ENCODE results near the gene FOXN4.

DNA sequence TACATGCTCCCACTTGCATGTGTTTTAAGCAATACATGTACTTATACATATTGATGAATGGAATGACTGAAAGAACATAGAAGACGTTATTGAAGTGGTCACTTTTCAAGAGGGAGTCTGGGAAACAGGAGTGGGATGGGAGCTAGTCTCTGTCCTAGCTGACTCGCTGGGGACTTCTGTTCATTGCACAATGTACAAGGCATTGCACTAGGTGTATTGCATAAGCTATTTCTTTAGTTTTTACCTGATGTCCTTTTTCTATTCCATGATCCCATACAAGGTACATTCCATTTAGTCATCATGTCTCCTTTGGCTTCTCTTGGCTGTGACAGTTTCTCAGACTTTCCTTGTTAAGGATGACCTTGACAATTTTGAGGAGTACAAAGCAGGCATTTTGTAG is 34.6 kb upstream of the FOXN4 start:
- TF ChIP-seq, protein P1, sequence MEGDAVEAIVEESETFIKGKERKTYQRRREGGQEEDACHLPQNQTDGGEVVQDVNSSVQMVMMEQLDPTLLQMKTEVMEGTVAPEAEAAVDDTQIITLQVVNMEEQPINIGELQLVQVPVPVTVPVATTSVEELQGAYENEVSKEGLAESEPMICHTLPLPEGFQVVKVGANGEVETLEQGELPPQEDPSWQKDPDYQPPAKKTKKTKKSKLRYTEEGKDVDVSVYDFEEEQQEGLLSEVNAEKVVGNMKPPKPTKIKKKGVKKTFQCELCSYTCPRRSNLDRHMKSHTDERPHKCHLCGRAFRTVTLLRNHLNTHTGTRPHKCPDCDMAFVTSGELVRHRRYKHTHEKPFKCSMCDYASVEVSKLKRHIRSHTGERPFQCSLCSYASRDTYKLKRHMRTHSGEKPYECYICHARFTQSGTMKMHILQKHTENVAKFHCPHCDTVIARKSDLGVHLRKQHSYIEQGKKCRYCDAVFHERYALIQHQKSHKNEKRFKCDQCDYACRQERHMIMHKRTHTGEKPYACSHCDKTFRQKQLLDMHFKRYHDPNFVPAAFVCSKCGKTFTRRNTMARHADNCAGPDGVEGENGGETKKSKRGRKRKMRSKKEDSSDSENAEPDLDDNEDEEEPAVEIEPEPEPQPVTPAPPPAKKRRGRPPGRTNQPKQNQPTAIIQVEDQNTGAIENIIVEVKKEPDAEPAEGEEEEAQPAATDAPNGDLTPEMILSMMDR (IDR thresholded peaks at IDR 0.05) = no peak
- TF ChIP-seq POLR2A (IDR thresholded peaks at IDR 0.05) = no peak
